NCI-H146 treated with DMSO at 0.1 percent for 48 hours (cell line): ENCODE measurements around the gene DBT.
"Not testable (repeated sequence)": the region's sequence is repeated elsewhere in the genome, so short reads cannot be mapped to it uniquely, and the experiment has no call there.

Experiments
- DNase-seq: peaks from one replicate; lab custom pipeline; 2025; ENCODE audit not compliant: unreplicated experiment; lab: John Stamatoyannopoulos, UW

Gene DBT

GRCh38 chr1:100200060-100200459 is 49.6 kb downstream of the DBT start:
- DNase-seq = not testable (repeated sequence)

- DNase-seq = no peak
These were observed 51.0 kb downstream of the DBT start for GRCh38 chr1:100198596-100198995.

- DNase-seq = peak; percentile 31
These were observed 61.0 kb downstream of the DBT start for GRCh38 chr1:100188617-100189016.

GRCh38 chr1:100187912-100188311 is 61.7 kb downstream of the DBT start:
- no peak for DNase-seq

- no peak for DNase-seq
These were observed 65.1 kb downstream of the DBT start for GRCh38 chr1:100184536-100184935.

- DNase-seq = no peak
These were observed 66.3 kb downstream of the DBT start for GRCh38 chr1:100183370-100183769.

GRCh38 chr1:100178091-100178490 is 71.5 kb downstream of the DBT start, which contains the start of gene LRRC39:
TSS of gene LRRC39 (minus strand) at chr1:100178256. CDS start at chr1:100168516, 9,740 bp downstream.
- no peak for DNase-seq

GRCh38 chr1:100177295-100178041 is 72.2 kb downstream of the DBT start:
- DNase-seq = no peak

- DNase-seq = no peak
These were observed 81.6 kb downstream of the DBT start for GRCh38 chr1:100168051-100168450.

- no peak for DNase-seq
These were observed 84.9 kb downstream of the DBT start for GRCh38 chr1:100164702-100165101.

GRCh38 chr1:100164216-100164615 is 85.4 kb downstream of the DBT start:
- DNase-seq = no peak

GRCh38 chr1:100162881-100163280 is 86.8 kb downstream of the DBT start:
- DNase-seq = no peak

GRCh38 chr1:100152271-100152670 is 97.4 kb downstream of the DBT start:
- no peak for DNase-seq

GRCh38 chr1:100151679-100152078 is 98.0 kb downstream of the DBT start:
- DNase-seq = no peak

GRCh38 chr1:100147875-100148274 is 101.8 kb downstream of the DBT start:
- DNase-seq = no peak

- no peak for DNase-seq
These were observed 102.7 kb downstream of the DBT start for GRCh38 chr1:100146958-100147357.

- no peak for DNase-seq
These were observed 104.5 kb downstream of the DBT start for GRCh38 chr1:100145116-100145515.

- no peak for DNase-seq
These were observed 107.3 kb downstream of the DBT start for GRCh38 chr1:100142343-100142742.

GRCh38 chr1:100141192-100141591 is 108.4 kb downstream of the DBT start:
- no peak for DNase-seq

GRCh38 chr1:100137602-100138001 is 112.0 kb downstream of the DBT start:
- DNase-seq = no peak
